CD4-positive, alpha-beta T cell treated with Interleukin-4 for 4 hours (primary cell): ENCODE data around the gene IFT81.
"Not testable (repeated sequence)": the region's sequence is repeated elsewhere in the genome, so short reads cannot be mapped to it uniquely, and the experiment has no call there.

ENCODE experiments used
- DNase-seq: peaks from one replicate; pipeline ENCODE4 v3.0.0-alpha.2; 2020

The IFT81 gene

DNA sequence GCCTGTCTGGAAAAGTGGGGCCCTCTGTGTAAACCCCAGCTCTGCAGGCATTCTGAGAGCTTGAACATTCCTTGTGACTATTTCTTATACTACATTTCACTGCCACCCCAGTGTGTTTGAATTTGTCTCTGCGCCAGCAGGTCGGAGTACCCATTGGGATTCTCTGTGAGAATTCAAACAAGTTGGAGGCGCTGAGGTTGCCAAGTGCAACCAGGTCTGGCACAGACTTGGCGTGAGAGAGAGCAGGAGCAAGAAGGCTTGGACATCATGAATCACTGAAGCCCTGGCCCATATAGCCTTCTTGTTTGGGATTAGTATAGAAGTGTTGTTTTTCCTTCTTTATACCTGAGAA lies 123.9 kb downstream of the IFT81 start:
- DNase-seq: no peak

DNA sequence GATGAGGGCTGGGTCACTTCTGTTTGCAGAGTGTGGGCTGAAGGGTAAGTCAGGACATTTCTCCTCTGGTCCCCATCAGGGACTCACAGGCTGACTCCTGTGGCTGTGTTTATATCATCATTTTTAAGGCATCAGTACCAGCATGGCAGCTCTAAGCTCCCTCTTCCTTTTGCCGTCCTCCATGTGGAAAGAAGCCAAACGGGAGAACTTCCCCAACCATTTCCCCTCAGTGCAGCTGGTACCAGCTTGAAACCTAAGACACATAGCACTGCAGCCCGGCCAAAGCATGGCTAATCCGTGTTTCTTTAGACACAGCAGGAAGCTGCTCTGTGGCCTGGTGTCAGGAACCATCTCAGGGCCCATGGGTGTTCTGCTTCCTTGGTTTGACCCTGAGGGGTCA lies 124.9 kb downstream of the IFT81 start:
- no peak for DNase-seq

DNA sequence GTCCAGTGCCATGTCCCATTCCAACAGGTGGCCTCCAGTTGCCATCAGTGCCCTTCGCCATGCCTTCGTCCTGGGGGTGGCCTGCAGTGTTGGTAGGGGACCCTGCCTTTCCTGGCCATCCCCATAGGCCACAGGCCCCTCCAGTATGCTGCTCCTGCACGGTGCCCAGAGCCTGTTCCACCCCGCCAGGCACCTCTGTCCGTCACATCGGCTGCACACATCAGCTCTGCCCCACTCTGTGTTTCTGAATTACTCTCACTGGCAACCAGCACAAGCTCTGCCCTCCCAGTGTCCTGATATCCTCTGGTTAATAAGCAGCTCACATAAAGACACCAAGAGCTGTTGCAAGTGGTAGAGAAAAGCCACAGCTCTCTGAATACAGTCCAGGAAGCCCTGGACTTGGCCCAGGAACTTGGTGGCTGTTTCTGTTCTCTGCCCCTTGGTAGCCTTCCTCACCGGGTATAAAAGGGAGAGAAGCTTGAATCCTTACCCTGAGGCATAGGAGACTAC lies 125.6 kb downstream of the IFT81 start:
- no peak for DNase-seq

DNA sequence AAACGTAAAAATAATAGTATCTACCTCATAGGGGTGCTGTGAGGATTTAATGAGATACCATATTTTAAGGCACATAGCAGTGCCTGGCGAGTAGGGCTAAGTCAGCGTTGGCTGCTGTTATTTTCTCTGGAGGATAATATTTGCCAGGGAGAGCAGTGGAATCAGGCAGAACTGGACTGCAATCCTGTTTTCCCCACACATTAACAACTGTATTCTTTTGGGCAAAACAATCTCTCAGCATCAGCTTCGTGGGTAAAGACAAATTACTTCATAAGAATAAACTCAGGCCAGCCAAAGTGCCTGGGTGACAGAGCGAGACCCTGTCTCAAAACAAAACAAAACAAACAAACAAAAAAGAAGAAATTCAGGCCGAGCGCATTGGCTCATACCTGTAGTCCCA lies 127.2 kb downstream of the IFT81 start:
- DNase-seq: no peak

DNA sequence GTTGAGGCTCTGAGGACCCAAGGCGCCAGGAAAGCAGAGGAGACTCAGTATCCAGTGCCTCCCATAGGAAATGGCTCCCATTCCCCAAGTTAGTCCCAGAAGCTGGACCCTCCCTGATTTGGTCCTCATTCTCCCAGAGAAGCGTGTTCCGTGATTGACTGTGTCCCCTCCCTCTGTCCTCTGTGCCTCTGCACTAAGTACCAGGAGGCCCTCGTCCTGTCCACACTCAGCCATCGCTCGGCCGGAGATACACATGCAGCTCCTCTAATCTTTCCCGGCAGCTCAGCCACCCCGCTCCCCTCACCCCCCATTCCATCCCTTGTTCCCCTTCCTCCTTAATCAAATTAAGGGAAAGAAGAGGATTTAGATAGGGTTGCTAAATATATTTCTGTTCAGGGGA lies 128.6 kb downstream of the IFT81 start:
- DNase-seq: no peak

DNA sequence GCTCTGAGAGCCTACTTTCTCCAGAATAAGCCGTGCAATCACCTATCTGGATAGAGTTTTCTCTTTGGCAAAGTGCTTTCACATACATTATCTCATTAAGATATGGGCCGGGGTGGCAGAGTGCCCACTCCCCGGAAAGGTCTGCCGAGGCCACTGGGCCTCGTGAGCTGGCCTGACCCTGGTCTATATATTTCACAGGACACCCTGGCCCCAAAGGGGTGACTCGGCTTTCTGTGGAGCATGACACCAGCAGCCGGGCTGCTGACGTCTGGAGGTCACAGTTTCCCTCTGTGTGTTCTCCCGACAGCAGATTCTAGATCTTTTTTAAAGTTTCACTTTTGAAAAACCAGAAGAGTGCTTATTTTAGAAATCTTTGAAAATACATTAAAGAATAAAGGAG lies 129.0 kb downstream of the IFT81 start:
- DNase-seq: no peak

DNA sequence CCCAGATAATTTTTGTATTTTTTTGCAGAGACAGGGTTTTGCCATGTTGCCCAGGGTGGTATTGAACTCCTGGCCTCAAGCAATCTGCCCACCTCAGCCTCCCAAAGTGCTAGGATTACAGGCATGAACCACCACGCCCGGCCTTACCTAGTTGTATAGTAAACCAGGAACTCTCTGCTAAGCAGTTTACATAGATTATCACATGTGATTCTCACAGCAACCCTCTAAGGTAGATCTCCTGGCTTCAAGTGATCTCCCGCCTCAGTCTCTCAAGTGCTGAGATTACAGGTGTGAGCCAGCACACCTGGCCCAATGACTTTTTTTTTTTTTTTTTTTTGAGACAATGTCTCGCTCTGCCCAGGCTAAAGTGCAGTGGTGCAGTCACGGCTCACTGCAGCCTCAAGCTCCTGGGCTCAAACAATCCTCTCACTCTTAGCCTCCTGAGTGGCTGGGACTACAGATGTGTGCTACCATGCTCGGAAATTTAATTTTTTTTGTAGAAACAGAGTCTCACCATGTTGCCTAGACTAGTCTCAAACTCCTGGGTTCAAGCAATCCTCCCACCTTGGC lies 130.9 kb downstream of the IFT81 start:
- DNase-seq: no peak

DNA sequence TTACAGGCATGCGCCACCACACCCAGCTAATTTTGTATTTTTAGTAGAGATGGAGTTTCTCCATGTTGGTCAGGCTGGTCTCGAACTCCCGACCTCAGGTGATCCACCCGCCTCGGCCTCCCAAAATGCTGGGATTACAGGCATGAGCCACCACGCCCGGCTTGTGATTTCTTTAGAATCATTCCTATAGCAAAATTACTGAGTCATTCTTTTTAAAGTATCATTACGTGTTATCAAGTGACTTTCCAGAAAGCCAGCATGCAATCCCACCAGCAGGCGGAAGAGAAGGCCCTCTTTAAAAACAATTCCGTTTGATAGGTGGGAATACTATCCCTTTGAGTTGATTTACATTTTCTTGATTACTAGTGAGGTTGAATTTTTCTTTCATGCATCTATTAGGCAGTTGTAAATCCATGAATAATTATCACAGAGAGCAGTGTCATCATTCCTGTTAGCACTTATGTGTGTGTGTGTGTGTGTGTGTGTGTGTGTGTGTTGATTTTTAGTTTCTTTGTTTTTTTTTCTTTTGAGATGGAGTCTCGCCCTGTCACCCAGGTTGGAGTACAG lies 131.8 kb downstream of the IFT81 start:
- not testable (repeated sequence) for DNase-seq

DNA sequence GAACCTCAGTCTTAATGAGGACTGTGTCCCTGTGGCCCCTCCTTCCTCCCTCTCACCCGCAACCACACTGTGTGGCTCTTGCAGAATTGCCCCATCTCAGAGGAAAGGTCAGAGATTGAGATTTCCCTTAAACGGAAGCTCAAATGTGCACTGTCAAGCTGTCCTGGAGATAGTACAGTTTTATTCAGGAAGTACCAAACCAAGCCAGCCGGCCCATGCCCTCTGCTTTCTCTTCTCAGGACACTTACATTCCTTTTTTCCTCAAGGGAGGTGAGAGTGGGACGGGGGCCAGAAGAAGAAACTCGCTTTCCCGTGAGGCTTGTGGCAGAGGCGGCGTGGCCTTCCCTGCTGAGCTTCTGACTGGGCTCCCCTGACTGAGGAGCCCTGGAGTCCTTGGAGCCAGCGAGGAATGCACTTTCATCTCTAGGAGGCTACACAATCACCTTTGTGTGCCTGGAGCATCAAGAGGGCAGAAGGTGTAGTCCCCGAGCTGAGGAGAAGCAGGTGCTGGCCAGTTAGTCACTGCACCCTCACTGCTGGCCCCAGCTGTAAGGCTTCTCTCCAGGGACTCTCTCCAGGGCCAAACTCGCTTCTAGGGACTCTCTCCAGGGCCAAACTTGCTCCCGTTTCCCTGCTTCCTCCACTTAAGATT lies 132.7 kb downstream of the IFT81 start:
- no peak for DNase-seq

DNA sequence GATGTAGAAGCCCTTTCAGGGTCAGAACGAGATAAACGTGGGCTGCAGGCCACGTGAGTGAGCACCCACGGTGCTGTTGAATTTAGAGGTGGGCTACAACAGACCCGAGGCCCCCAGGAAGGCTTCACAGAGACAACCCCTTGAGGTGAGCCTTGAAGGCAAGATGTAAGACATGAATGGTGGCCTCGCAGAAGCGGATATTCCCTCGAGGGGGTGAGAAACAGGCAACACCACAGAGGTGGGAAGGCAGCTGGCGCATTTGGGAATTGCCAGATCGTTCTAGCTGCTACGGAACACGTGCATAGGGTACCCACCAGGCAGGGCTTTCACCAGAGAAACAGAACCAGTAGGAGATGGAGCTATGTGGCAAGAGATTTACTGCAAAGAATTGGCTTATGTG lies 134.3 kb downstream of the IFT81 start:
- DNase-seq: no peak

DNA sequence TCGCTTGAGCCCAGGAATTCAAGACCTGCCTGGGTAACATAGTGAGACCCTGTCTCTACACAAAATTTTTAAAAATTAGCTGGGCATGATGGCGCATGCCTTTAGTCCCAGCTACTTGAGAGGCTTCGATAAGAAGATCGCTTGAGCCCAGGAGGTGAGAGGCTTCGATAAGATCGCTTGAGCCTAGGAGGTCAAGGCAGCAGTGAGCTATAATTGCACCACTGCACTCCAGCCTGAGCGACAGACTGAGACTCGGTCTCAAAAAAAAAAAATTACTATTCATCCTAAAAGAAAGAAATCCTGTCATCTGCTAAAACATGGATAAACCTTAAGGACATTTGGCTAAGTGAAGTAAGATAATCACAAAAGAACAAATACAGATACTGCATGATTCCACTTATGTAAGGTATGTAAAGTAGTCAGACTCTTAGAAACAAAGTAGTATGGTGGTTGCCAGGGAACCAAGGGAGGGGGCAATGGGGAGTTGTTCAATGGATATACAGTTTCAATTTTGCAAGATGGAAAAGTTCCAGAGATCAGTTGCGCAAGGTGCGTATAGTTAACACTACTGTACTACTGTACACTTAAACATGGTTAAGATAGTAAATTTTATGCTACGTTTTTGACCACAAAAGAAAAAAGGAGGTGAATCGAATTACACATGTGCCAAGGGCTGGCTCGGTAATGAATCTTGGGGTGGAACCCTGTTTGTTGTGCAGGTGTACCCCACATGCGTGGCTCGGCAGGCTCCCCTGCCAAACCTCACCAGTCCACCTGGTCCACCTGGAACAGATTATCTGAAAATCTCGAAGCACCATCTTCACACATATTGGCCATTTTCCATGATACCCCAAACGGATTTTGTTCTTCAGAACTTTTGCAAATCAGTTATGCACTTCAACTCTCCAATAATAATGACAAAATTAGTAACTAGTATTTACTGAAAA lies 138.6 kb downstream of the IFT81 start:
- no peak for DNase-seq

DNA sequence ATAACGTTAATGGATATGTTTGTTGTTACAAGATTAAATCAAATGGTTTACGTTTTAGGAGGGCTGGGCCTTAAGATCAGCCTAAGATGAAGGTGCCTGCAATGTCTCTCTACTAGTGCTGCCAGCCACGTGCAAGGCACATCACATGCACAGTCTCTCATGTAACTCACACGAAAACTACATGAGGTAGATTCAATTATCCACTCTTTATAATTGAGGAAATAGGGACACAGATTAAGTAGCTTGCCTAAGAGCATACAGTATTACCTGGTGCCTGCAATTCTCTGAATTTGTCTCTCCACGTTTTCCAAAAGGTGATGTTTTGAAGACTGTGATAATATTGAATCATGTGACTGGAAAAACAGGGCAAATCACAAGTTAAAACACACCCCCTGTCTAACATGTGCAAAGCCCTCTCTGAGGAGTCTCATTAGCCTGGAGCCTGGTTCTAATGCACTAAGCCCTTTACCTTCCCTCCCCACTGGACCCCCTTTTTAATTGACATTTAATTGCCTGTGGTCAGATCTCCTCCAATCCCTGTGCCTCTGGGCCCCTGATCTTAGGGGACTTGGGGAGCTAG lies 142.3 kb downstream of the IFT81 start:
- no peak for DNase-seq

DNA sequence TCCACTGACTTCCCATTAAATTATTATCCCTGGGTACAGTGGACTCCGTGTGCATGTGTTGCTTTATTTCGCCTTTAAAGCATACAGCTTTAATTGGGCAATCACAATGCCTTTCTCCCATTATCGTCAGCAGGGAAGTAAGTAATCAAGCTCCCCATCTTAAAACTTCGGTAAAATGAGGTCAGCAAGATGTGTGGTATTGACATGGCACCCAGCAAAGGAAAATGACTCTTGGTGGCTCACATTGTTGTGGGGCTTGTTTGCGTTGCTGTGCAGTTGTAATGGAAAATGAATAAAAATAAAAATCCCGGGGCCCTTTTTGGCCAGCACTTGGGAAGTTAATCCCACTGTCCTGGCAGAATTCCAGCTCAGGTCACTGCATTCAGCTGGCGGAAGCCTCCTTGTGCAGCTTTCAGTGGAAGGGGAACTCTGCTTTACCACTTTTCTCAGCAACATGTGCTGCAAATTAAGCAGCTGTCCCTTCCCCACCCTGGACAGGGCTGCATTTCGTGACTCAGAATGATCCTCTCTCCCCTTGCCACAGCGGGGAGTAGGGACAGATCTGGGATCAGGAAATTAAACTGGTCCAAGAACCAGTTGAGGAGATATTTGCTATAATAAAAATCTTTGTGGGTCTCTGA lies 142.9 kb downstream of the IFT81 start:
- DNase-seq: no peak
